CD4-positive, alpha-beta T cell treated with Interleukin-2 at 100 ng/mL for 4 hours (primary cell): ENCODE measurements around the gene ENTPD3.

ENCODE experiments used
- DNase-seq: peaks from one replicate; pipeline ENCODE4 v3.0.0-alpha.2; 2020; ENCODE audit warnings: low spot score

Gene ENTPD3

DNA sequence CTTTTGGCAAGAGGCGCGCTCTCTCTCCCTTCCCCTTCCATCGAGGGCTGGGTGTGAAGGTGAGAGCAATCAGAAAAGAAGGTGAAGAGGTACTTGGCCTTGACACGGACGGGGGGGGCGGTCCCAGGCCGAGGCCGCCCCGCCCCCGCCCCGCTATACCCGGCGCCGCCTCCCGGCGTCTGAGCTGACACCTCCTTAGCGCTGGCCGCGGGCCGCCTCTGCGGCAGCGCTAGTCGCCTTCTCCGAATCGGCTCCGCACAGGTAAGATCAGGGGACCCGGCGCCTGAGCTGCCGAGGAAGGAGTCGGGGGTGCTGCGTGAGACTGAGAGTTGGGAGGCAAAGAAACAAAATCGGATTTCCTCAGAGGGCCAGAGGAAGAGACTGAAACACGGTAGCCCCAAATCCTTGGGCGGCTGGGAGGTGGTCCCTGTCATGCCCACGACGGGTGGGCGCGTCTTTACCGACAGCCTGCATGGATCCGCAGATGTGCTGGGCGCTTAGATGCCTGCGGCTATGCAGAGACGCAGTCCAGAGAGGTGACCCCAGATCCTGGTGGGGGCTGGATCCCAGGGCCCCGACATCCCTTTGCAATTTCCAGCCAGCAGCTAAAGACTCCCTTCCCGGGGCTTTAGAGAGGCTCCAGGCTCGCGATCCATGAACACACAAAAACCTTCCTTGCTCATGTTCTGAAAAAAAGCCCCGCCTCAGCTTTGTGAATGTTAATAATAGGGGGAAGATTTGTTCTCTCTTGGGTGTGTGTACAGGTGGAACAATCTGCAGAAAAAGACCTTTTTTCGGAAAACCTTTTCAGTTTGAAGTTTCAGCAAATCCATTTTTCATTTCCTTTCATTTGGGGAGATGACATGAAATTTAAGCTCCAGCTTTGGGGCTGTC, at the start of gene ENTPD3:
Gene ENTPD3, plus strand, starts transcription at position 184 of the 894 bp plus-strand sequence. CDS start 874 bp downstream, outside the sequence.
- peak; percentile 2 for DNase-seq

DNA sequence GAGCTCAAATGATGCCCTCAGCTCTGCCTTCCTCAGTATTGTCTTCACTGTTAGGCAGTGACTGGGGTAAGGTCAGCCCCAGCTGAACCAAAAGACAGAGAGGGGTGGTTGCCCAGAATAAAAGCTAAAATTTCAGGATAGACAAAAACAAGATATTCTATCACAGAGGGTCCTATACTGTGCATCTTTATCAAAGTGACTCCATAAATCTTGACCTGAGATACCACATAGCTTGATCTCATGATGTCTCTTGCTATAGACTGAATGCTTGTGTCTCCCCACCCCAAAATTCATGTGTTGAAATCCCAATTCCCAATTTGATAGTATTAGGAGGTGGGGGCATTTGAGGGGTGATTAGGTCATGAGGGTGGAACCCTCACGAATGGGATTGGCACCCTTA, 47.1 kb upstream of the ENTPD3 start:
- DNase-seq: no peak

DNA sequence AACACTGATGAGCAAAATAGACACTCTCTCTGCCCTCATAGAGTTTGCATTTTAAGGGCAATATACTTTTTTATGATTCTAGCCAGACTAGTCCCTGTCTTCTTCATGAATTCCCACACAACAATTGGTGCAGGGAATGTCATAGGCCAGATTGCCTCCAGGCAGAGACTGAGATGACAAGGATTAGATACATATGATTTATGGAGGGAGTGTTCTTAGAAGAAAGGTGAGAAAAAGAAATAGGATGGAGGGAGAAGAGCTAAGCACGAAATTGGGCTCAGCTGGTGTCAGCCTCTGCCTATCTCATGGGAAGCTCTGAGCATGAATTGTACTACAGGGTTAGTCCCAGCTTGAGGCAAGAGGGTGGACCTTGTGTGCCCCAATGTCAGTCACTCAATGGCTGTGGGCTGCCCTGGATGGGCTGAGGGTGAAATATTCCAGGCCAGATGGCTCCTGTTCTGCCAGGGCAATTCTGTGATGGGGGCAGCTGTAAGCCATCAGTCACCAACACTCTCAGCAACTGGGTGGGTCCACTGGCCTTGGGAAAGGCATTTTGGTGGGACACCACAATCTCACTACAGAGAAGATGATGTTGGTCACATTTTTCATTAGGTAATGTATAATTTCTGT, 46.3 kb upstream of the ENTPD3 start:
- no peak for DNase-seq

- DNase-seq: no peak
Observed at GRCh38 chr3:40341671-40342070, 45.3 kb upstream of the ENTPD3 start.

DNA sequence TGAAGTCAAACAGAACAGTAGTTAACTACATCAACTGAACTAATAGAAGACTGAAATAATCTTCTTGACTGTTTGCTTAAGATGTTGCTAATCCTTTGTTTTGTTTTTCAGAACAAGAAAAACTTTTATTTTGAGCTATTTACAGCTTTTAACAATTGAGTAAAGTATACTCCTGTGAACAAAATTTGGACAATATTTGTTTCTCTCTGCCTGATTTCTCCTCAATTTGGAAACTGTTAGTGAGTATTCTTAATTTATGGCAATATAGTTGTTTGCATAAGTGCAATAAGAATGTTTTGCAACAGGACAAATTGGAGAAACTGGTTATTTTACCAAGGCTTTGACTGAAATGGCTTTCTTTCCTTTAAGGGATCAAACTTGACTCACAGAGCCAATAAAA, 36.5 kb upstream of the ENTPD3 start:
- DNase-seq: no peak

DNA sequence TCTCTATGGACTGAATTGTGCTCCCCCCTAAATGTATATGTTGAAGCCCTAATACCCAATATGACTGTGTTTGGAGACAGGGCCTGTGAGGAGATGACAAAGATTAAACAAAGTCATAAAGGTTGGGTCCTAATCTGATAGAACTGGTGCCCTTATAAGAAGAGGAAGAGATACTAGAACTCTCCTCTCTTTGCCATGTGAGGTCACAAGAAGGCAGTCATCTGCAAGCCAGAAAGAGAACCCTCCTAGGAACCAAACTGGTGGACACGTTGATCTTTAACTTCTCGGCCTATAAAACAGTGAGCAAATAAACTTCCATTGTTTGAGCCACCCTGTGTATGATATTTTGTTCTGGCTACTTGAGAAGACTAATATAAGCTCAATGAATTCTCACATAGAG, 31.6 kb upstream of the ENTPD3 start:
- DNase-seq: no peak

- no peak for DNase-seq
Observed at GRCh38 chr3:40358454-40358853, 28.5 kb upstream of the ENTPD3 start.

DNA sequence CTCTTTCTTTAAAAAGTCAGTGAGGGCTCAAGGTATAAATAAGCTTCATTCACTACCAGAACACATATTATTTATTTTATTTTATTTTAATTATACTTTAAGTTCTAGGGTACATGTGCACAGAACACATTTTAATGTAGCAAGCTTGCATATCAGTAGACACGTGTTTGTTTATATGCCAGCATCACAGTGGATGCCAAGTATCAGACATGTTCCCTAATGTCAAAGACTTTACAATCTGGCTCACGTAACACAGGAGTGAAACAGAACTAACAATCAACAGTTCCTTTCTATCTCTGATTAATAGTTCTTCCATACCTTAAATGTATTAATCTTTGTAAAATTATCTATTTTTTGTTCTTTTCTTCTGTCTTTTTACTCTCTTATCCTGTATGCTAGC, 23.3 kb upstream of the ENTPD3 start:
- no peak for DNase-seq

- DNase-seq: no peak
Observed at GRCh38 chr3:40366203-40367162, 20.5 kb upstream of the ENTPD3 start.

- DNase-seq: no peak
Observed at GRCh38 chr3:40369716-40370115, 17.3 kb upstream of the ENTPD3 start.

DNA sequence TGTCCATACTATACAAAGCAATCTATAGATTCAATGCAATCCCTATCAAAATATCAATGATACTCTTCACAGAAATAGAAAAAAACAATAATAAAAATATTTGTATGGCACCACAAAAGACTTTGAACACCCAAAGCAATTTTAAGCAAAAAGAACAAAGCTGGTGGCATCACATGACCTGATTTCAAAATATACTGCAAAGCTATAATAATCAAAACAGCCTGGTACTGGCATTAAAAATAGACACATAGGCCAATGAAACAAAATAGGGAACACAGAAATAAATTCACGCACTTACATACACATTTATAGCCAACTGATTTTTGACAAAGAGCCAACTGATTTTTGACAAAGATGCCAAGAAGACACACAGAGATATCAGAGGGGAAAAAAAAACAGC, 9.2 kb upstream of the ENTPD3 start:
- no peak for DNase-seq

GRCh38 chr3:40379674-40380306, 7.2 kb upstream of the ENTPD3 start:
- DNase-seq: no peak

DNA sequence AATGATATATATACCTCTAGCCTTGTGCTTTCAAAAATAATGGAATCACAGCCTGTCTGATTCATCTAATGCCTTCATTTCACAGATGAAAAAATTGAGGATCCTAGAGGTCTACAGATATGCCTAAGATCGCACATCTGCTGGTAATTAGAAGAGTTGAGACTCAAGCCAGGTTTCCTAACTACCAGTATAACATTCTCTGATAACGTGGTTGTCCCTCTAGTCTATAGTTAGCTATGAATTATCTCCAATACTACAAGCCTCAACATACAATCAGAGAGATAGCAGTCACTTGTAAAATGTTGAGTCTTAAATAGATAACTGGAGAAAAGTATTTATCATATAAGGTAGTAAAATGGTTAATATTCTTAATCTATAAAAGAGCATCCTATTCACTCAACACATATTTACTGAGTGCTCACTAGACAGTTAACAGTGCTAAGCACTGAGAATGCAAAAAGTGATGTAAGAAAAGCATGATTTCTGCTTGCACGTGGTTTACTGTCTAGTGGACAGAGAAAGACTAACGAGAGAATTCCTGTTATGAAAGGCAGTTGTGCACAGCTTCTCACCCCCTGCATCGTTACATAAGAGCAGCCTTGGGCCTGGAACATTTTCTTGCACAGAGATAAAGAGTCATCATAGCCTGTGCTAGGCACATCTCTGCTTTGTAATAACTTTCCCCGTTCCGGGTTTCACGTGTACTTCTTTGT, 4.9 kb upstream of the ENTPD3 start:
- no peak for DNase-seq

- DNase-seq: no peak
Observed at GRCh38 chr3:40382617-40382979, 4.4 kb upstream of the ENTPD3 start.

- DNase-seq: no peak
Observed at GRCh38 chr3:40386213-40386612, 771 bp upstream of the ENTPD3 start.

GRCh38 chr3:40387895-40388254, 891 bp downstream of the ENTPD3 start:
- no peak for DNase-seq

GRCh38 chr3:40396406-40396805, 9.4 kb downstream of the ENTPD3 start:
- no peak for DNase-seq

- no peak for DNase-seq
Observed at GRCh38 chr3:40397129-40397528, 10.1 kb downstream of the ENTPD3 start.

GRCh38 chr3:40397912-40398311, 10.9 kb downstream of the ENTPD3 start:
- DNase-seq: no peak

GRCh38 chr3:40398346-40398745, 11.4 kb downstream of the ENTPD3 start:
- DNase-seq: no peak

DNA sequence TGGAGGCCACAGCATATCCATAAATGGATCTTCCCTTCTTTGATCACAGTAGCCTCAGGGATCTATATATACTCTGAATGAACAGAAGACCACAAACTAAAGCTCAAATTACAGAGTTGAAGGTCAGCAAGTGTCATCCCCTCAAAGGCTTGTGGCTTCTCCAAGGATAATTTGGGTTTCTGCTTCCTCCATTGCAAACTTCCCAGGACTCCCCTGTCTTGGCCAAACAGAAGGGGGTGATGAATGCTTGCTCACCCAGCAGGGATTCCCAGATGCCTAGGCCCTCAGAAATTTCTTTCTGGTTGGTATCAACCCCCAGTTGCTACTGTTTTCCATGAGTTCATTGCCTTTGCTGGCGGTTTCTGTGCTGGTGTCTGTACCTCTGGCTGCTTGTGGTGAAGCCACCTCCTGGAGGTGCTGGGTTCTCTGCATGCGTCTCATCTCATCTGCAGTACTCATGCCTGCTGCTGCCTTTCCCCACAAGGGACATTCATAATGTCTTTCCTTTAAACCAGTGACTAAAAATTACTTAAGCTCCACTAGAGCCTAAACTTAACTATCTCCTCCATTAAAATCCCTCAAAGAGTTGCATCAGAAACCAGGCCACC, 17.7 kb downstream of the ENTPD3 start:
- DNase-seq: no peak
